RWPE2 (cell line): ENCODE results near the gene MARK3.
A peak's percentile ranks its signal among the peaks of the same experiment; 100 is the strongest.

Experiments
- ATAC-seq: fragments of 200-7000 bp; cut with Tn5 transposase; 3 replicates; pipeline ENCODE4 v1.9.1; 2021; ENCODE audit warnings: low read depth
- DNase-seq: peaks from one replicate; pipeline ENCODE4 v3.0.0-alpha.2; 2020; ENCODE audit warnings: low spot score
- H3K27ac ChIP-seq: fragments of 450-650 bp; 2 replicates; pipeline ENCODE4 v1.5.1; 2017; ENCODE audit warnings: mild to moderate bottlenecking; ENCODE audit not compliant: poor library complexity, severe bottlenecking
- H3K27me3 ChIP-seq: fragments of 250-450 bp; sonication (Bioruptor Pico); 2 replicates; pipeline ENCODE4 v1.5.1; 2021; ENCODE audit warnings: mild to moderate bottlenecking, moderate library complexity; ENCODE audit not compliant: insufficient read depth, poor library complexity, severe bottlenecking
- H3K36me3 ChIP-seq: fragments of 250-450 bp; sonication (Bioruptor Pico); 2 replicates; pipeline ENCODE4 v1.5.1; 2020; ENCODE audit warnings: low read depth, mild to moderate bottlenecking, moderate library complexity
- H3K4me1 ChIP-seq: fragments of 250-450 bp; sonication (Bioruptor Pico); 2 replicates; pipeline ENCODE4 v1.5.1; 2021; ENCODE audit warnings: mild to moderate bottlenecking, moderate library complexity; ENCODE audit not compliant: insufficient read depth, poor library complexity, severe bottlenecking
- H3K4me3 ChIP-seq: fragments of 250-450 bp; sonication (Bioruptor Pico); 2 replicates; pipeline ENCODE4 v1.5.1; 2021; ENCODE audit warnings: mild to moderate bottlenecking, moderate library complexity; ENCODE audit not compliant: severe bottlenecking
- H3K9me3 ChIP-seq: fragments of 250-450 bp; sonication (Bioruptor Pico); 2 replicates; pipeline ENCODE4 v1.5.1; 2021; ENCODE audit warnings: mild to moderate bottlenecking, moderate library complexity; ENCODE audit not compliant: severe bottlenecking
- TF ChIP-seq, protein P1 (sequence below): fragments of 450-650 bp; IDR thresholded peaks from one replicate; pipeline ENCODE4 v1.5.1; 2017; ENCODE audit warnings: mild to moderate bottlenecking, moderate library complexity; ENCODE audit not compliant: poor library complexity, severe bottlenecking

Gene MARK3

DNA sequence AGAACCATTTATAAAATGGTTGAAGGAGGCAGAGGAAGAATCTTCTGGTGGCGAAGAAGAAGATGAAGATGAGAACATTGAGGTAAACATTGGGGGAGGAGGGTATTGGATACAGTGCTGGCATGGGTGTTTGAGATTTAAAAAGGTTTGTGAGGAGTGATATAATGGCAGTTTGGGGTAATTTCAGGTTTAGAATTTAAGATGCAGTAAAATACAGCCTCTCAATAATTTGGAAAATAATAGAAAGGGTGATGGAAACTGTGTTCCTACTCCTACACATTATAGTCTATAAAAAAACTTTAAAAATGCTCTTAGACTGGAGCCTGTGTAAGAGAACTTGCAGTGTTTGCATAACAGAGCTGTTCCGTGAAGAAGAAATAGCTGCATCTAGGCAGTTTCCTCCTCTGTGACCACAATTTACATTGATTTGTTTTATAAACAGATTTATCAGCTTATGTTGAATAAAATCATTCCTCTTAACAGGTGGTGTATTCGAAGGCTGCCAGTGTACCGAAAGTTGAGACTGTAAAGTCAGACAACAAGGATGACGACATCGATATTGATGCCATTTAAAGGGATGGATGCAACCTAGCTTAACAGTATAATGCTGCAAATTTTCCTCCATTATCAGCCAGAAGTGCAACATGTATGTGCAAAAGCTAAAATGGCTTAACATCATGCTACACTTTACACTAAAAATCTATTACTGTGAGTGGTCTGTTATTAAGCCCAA lies 44.6 kb upstream of the MARK3 start:
- H3K27ac ChIP-seq = no peak overlapping the region
- DNase-seq (no peak), ATAC-seq (no peak)
- no peaks in the 10 kb centered on the region for H3K27me3 ChIP-seq
- H3K4me1 ChIP-seq = peaks cover 4% of the 10 kb centered on the region
- peaks cover 95% of the 10 kb centered on the region for H3K36me3 ChIP-seq
- TF ChIP-seq, protein P1, sequence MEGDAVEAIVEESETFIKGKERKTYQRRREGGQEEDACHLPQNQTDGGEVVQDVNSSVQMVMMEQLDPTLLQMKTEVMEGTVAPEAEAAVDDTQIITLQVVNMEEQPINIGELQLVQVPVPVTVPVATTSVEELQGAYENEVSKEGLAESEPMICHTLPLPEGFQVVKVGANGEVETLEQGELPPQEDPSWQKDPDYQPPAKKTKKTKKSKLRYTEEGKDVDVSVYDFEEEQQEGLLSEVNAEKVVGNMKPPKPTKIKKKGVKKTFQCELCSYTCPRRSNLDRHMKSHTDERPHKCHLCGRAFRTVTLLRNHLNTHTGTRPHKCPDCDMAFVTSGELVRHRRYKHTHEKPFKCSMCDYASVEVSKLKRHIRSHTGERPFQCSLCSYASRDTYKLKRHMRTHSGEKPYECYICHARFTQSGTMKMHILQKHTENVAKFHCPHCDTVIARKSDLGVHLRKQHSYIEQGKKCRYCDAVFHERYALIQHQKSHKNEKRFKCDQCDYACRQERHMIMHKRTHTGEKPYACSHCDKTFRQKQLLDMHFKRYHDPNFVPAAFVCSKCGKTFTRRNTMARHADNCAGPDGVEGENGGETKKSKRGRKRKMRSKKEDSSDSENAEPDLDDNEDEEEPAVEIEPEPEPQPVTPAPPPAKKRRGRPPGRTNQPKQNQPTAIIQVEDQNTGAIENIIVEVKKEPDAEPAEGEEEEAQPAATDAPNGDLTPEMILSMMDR = no peak
- H3K4me3 ChIP-seq = no peak overlapping the region
- H3K9me3 ChIP-seq = no peaks in the 10 kb centered on the region

DNA sequence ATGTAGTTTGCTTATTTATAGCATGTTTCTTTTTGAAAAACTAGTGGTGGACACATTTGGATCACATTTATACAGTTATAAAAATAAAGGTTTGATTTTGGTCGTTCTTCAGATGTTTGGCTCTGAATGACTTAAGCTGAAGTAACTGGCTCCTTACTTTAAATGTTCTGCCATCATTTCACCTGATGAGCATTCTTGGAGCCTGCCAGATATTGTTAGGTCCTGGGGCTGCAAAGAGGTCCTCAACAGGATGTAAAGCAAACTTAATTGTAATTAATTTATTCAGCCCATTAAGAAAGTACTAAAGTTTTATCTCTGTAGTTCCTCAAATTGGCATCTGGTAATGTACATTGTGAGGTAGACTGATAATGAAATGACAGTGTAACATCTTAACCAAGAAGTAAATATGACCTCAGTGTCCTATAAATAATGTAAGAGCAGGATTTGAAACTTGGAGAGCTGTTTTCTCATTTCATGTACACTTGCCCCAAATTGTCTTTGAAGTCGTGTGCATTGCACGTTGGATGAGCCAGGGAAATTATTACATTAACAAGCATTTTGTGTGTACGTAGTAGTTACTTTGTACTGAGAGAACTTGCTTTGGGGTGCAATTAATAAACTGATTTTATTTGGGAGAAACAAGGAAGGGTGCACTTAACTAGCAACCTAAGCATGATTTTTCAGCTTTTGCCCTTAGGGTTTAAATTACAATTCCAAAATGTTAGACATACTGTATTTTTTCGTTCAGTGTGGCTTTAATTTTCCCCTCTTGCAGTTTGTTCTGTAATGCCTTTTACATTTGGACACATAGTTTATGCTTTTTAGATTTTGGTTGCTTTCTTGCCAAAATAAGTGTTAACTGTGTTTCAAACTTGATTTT lies 43.7 kb upstream of the MARK3 start:
- Histone ChIP-seq H3K4me3 (no peak overlapping the region), H3K9me3 (no peaks in the 10 kb centered on the region), H3K27me3 (no peaks in the 10 kb centered on the region), H3K36me3 (peaks cover 87% of the 10 kb centered on the region), H3K4me1 (no peaks in the 10 kb centered on the region), H3K27ac (no peak overlapping the region)
- TF ChIP-seq, protein P1 = no peak
- ATAC-seq (no peak), DNase-seq (no peak)

DNA sequence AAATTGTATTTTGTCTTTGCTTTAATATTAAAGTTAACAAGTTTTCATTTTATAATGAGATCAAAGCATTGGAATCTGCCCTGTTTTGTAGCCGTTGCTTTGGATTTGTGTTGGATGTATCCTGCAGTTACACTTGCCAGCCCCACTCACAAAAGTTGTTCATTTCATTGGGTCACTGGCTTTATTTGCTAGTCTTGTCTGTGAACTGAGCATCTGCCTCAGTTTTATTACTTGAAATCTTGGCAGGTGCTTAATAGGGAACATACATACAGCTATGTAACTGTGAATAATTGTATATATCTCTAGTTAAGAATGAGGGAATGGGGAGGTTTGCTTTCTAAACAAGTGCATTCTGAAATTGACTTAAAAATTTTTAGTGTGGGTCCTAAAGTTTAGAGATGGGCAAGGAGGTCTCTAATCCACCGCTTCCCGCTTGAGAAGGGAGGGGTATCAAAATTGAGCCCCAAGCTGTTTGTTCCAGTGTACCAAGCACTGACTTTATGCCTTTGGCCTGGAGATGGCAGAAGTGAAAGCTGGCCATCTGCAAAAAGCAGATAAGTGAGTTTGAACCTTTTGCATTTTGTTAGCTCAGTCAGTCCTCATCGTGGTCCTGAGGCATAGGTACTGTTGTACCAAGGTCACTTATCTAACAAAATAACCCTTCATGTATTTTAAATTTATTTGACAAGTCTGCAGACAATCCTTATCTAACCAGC lies 41.9 kb upstream of the MARK3 start:
- TF ChIP-seq, protein P1 = no peak
- no peaks in the 10 kb centered on the region for H3K27me3 ChIP-seq
- H3K4me3 ChIP-seq = no peak overlapping the region
- no peak overlapping the region for H3K27ac ChIP-seq
- peaks cover 69% of the 10 kb centered on the region for H3K36me3 ChIP-seq
- DNase-seq (no peak), ATAC-seq (no peak)
- H3K9me3 ChIP-seq = no peaks in the 10 kb centered on the region
- peaks cover 3% of the 10 kb centered on the region for H3K4me1 ChIP-seq

DNA sequence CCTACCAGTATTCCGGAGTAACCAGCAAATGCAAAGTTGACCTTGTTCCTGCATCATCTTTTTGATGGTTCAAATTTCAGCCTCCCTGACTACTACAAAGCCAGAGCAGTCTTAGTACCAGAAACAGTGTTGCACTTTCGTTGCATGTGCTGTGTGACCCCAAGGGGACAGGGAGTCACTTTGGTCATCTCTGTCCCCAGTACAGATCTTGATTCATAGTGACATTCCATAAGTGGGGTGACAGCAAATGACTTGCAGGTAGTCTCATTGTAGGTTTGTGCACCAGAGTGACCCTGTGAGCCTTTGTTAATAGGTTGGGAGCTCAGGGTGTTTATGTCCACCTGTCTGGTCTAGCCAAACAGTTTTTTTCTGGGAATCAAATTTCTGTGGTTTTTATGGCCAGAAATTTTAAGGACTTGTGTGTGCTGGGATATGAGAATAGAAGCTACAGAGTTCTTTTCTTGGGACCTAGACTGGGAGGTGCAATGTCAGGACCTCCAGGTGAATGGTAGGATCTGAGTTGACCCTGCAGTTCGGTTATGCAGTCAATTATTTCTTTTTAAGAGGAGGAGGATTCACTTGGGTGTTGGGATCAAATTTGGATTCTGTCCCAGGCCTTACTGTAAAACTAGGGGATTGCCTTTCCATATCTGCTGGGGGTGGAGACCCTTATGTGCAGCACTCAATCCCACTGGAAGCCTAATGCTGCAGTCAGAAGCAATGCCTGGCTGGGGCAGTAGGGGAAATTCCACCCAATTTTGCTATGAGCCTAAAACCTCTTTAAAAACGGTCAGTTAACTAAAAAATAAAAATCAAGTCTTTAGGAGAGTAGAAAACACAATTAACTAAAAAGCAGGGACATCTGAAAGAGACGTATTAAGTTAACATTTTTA lies 41.1 kb upstream of the MARK3 start:
- Histone ChIP-seq H3K4me1 (peaks cover 6% of the 10 kb centered on the region), H3K27me3 (no peaks in the 10 kb centered on the region), H3K27ac (no peak overlapping the region), H3K4me3 (no peak overlapping the region), H3K9me3 (no peaks in the 10 kb centered on the region), H3K36me3 (peaks cover 60% of the 10 kb centered on the region)
- ATAC-seq = peak; percentile 3; the same call in 1 of the 3 replicates
- TF ChIP-seq, protein P1 = no peak
- DNase-seq = no peak
